Endothelial cell of hepatic sinusoid (primary cell): ENCODE data around the gene KPNA1.
"Not testable (repeated sequence)": the region's sequence is repeated elsewhere in the genome, so short reads cannot be mapped to it uniquely, and the experiment has no call there.

ENCODE experiments used
- in situ Hi-C: cut with HindIII; loops from 2 replicates; pipeline ENCODE4 v1.10.0; 2017; ENCODE audit warnings: low sequenced_read_pairs

Gene KPNA1

GRCh38 chr3:122484985-122485384 is 29.8 kb downstream of the KPNA1 start:
- in situ Hi-C loops: no loop called here

- in situ Hi-C loops: no loop called here
Observed at GRCh38 chr3:122481390-122481789, 33.3 kb downstream of the KPNA1 start.

GRCh38 chr3:122476532-122476931 is 38.2 kb downstream of the KPNA1 start:
- in situ Hi-C loops: no loop called here

GRCh38 chr3:122475316-122475715 is 39.4 kb downstream of the KPNA1 start:
- in situ Hi-C loops: no loop called here

GRCh38 chr3:122469659-122470058 is 45.1 kb downstream of the KPNA1 start:
- in situ Hi-C loops: no loop called here

GRCh38 chr3:122468896-122469533 is 45.7 kb downstream of the KPNA1 start:
- in situ Hi-C loops: no loop called here

- in situ Hi-C loops: no loop called here
Observed at GRCh38 chr3:122466701-122467240, 48.0 kb downstream of the KPNA1 start.

- in situ Hi-C loops: no loop called here
Observed at GRCh38 chr3:122464659-122465058, 50.1 kb downstream of the KPNA1 start.

- in situ Hi-C loops: no loop called here
Observed at GRCh38 chr3:122462406-122462805, 52.3 kb downstream of the KPNA1 start.

- in situ Hi-C loops: no loop called here
Observed at GRCh38 chr3:122461806-122462205, 52.9 kb downstream of the KPNA1 start.

- in situ Hi-C loops: no loop called here
Observed at GRCh38 chr3:122458992-122459391, 55.7 kb downstream of the KPNA1 start.

- in situ Hi-C loops: no loop called here
Observed at GRCh38 chr3:122457706-122458105, 57.0 kb downstream of the KPNA1 start.

GRCh38 chr3:122456074-122456473 is 58.7 kb downstream of the KPNA1 start:
- in situ Hi-C loops: no loop called here

- in situ Hi-C loops: no loop called here
Observed at GRCh38 chr3:122451371-122451770, 63.4 kb downstream of the KPNA1 start.

GRCh38 chr3:122448218-122448617 is 66.5 kb downstream of the KPNA1 start:
- in situ Hi-C loops: not testable (repeated sequence)

- in situ Hi-C loops: not testable (repeated sequence)
Observed at GRCh38 chr3:122444491-122444887, 70.2 kb downstream of the KPNA1 start.

GRCh38 chr3:122443762-122444490 is 70.8 kb downstream of the KPNA1 start:
- in situ Hi-C loops: not testable (repeated sequence)

- in situ Hi-C loops: no loop called here
Observed at GRCh38 chr3:122443090-122443489, 71.6 kb downstream of the KPNA1 start.

- in situ Hi-C loops: no loop called here
Observed at GRCh38 chr3:122435950-122436349, 78.8 kb downstream of the KPNA1 start.

GRCh38 chr3:122430371-122430770 is 84.4 kb downstream of the KPNA1 start:
- in situ Hi-C loops: no loop called here

- in situ Hi-C loops: no loop called here
Observed at GRCh38 chr3:122427857-122428471, 86.8 kb downstream of the KPNA1 start.

GRCh38 chr3:122421836-122422235 is 92.9 kb downstream of the KPNA1 start:
- in situ Hi-C loops: no loop called here
